Smooth muscle cell (in vitro differentiated cells): ENCODE data around the gene NTN5. TPM values are rescaled to one million over a fixed set of nuclear protein-coding genes. Genes with fewer than 3 reads are reported as not detected.

ENCODE experiments used
- DNase-seq: peaks from one replicate; lab custom pipeline; 2025; ENCODE audit not compliant: unreplicated experiment; lab: John Stamatoyannopoulos, UW
- H2AFZ ChIP-seq: fragments of 200-600 bp; sonication (generic); 2 replicates; pipeline ENCODE4 v1.6.0; 2016; ENCODE audit warnings: antibody characterized with exemption, low read depth, mild to moderate bottlenecking
- H3F3A ChIP-seq: fragments of 200-600 bp; sonication (generic); 2 replicates; pipeline ENCODE4 v1.6.0; 2017; ENCODE audit warnings: antibody characterized with exemption, low read depth
- H3K27ac ChIP-seq: fragments of 200-600 bp; sonication (generic); 2 replicates; pipeline ENCODE4 v1.5.1; 2016; ENCODE audit warnings: low read depth, mild to moderate bottlenecking
- H3K27me3 ChIP-seq: fragments of 200-600 bp; sonication (generic); 2 replicates; pipeline ENCODE4 v1.6.1; 2016; ENCODE audit warnings: low read depth, mild to moderate bottlenecking
- H3K36me3 ChIP-seq: fragments of 200-600 bp; sonication (generic); 2 replicates; pipeline ENCODE4 v1.5.1; 2016; ENCODE audit warnings: low read depth
- H3K4me1 ChIP-seq: fragments of 200-600 bp; sonication (generic); 2 replicates; pipeline ENCODE4 v1.5.1; 2016; ENCODE audit warnings: low read depth
- H3K4me2 ChIP-seq: fragments of 200-600 bp; sonication (generic); 2 replicates; pipeline ENCODE4 v1.6.0; 2016; ENCODE audit warnings: mild to moderate bottlenecking
- H3K4me3 ChIP-seq: fragments of 200-600 bp; sonication (generic); 2 replicates; pipeline ENCODE4 v1.5.1; 2016; ENCODE audit warnings: mild to moderate bottlenecking
- H3K79me2 ChIP-seq: fragments of 200-600 bp; sonication (generic); 2 replicates; pipeline ENCODE4 v1.6.0; 2016; ENCODE audit warnings: low read depth, mild to moderate bottlenecking
- H3K9ac ChIP-seq: fragments of 200-600 bp; sonication (generic); 2 replicates; pipeline ENCODE4 v1.6.0; 2016; ENCODE audit warnings: low read depth
- H3K9me3 ChIP-seq: fragments of 200-600 bp; sonication (generic); replicated peaks from 2 replicates; pipeline ENCODE4 v1.5.1; 2016; ENCODE audit warnings: low read depth
- H4K20me1 ChIP-seq: fragments of 200-600 bp; sonication (generic); 2 replicates; pipeline ENCODE4 v1.6.0; 2016; ENCODE audit warnings: low read depth
- CTCF ChIP-seq: fragments of 200-600 bp; sonication (generic); IDR thresholded peaks from 2 replicates; pipeline ENCODE4 v1.5.1; 2017; ENCODE audit warnings: borderline replicate concordance, mild to moderate bottlenecking, antibody characterized with exemption; ENCODE audit not compliant: insufficient read depth, poor library complexity, severe bottlenecking
- WGBS: methylation state at CpG from one replicate; pipeline ENCODE4 v1.1.7; 2016; ENCODE audit warnings: low lambda C conversion rate; 5-methylcytosine and 5-hydroxymethylcytosine counted together
- polyA plus RNA-seq: library from polyadenylated mRNA; unstranded; fragments of >200 nt; fragmentation: Nextera tagmentation; extraction: Ambion mirVana; gene quantifications from 2 replicates; pipeline ENCODE4 v1.2.1, GENCODE V29; 2016
- total RNA-seq: library from RNA; depleted of rRNA; stranded (reverse); fragments of >200 nt; gene quantifications from 2 replicates; pipeline ENCODE4 v1.2.3, GENCODE V29; 2014

The NTN5 gene
- total and polyA plus RNA-seq, 2 experiments from 2014 or later: 0.22 TPM; not detected in 1

- Histone ChIP-seq H3K79me2 (no peaks in the 10 kb centered on the region), H3F3A (peaks cover 8% of the 10 kb centered on the region), H3K4me3 (peak overlapping the region; percentile 60), H3K4me2 (no peak overlapping the region), H4K20me1 (no peaks in the 10 kb centered on the region), H3K27ac (no peak overlapping the region), H3K27me3 (no peaks in the 10 kb centered on the region), H3K9ac (no peak overlapping the region), H3K4me1 (peaks cover 21% of the 10 kb centered on the region), H2AFZ (no peak overlapping the region), H3K9me3 (no peaks in the 10 kb centered on the region), H3K36me3 (no peaks in the 10 kb centered on the region)
- WGBS: 94% methylated on average over 19 of the region's 19 CpGs
- no peak for DNase-seq
- no peak for TF ChIP-seq CTCF
Observed at GRCh38 chr19:48715681-48716171, 42.9 kb upstream of the NTN5 start.

GRCh38 chr19:48714759-48715675, 42.2 kb upstream of the NTN5 start:
- Histone ChIP-seq H3K9me3 (no peaks in the 10 kb centered on the region), H3K9ac (peak overlapping the region; percentile 65), H4K20me1 (no peaks in the 10 kb centered on the region), H3K36me3 (no peaks in the 10 kb centered on the region), H3F3A (peaks cover 8% of the 10 kb centered on the region), H3K4me1 (peaks cover 21% of the 10 kb centered on the region), H3K79me2 (no peaks in the 10 kb centered on the region), H3K27ac (peak overlapping the region; percentile 80), H2AFZ (peak overlapping the region; percentile 86), H3K27me3 (no peaks in the 10 kb centered on the region), H3K4me3 (peak overlapping the region; percentile 60), H3K4me2 (peak overlapping the region; percentile 92)
- no peak for TF ChIP-seq CTCF
- DNase-seq: no peak
- 75% methylated on average over 26 of the region's 26 CpGs for WGBS

GRCh38 chr19:48713864-48714755, 41.3 kb upstream of the NTN5 start:
- Histone ChIP-seq H3K4me3 (peak overlapping the region; percentile 71), H3K4me2 (peak overlapping the region; percentile 92), H3K27ac (peak overlapping the region; percentile 80), H3K36me3 (no peaks in the 10 kb centered on the region), H3K4me1 (peaks cover 21% of the 10 kb centered on the region), H3K27me3 (no peaks in the 10 kb centered on the region), H4K20me1 (no peaks in the 10 kb centered on the region), H3F3A (peaks cover 8% of the 10 kb centered on the region), H3K9me3 (no peaks in the 10 kb centered on the region), H2AFZ (peak overlapping the region; percentile 90), H3K9ac (peak overlapping the region; percentile 65), H3K79me2 (no peaks in the 10 kb centered on the region)
- no peak for TF ChIP-seq CTCF
- WGBS: 1% methylated on average over 62 of the region's 67 CpGs
- DNase-seq: peak; percentile 97
